Jurkat, Clone E6-1 (cell line): ENCODE measurements around the gene RAPGEF4.
"Not testable (repeated sequence)": the region's sequence is repeated elsewhere in the genome, so short reads cannot be mapped to it uniquely, and the experiment has no call there.

ENCODE experiments used
- DNase-seq: peaks from one replicate; pipeline ENCODE4 v3.0.0-alpha.2; 2011; ENCODE audit warnings: low read depth, low spot score
- H3K4me3 ChIP-seq: 2 replicates; pipeline ENCODE4 v1.5.1; 2011; ENCODE audit warnings: mild to moderate bottlenecking, low read length, control low read depth, moderate library complexity

Gene RAPGEF4

GRCh38 chr2:173034143-173034542 is 298.5 kb downstream of the RAPGEF4 start:
- no peak for DNase-seq
- no peak overlapping the region for H3K4me3 ChIP-seq

- DNase-seq = no peak
- H3K4me3 ChIP-seq = no peak overlapping the region
Measured at GRCh38 chr2:173037245-173038120, 301.8 kb downstream of the RAPGEF4 start.

GRCh38 chr2:173038257-173038656 is 302.6 kb downstream of the RAPGEF4 start:
- DNase-seq = not testable (repeated sequence)

GRCh38 chr2:173040729-173041128 is 305.1 kb downstream of the RAPGEF4 start:
- H3K4me3 ChIP-seq = no peak overlapping the region
- no peak for DNase-seq

More at GRCh38 chr2:173038257-173038656, 302.6 kb downstream of the RAPGEF4 start:
- H3K4me3 ChIP-seq = not testable (repeated sequence)

- DNase-seq = no peak
- H3K4me3 ChIP-seq = no peak overlapping the region
Measured at GRCh38 chr2:173043476-173043875, 307.8 kb downstream of the RAPGEF4 start.

GRCh38 chr2:173043897-173044519 is 308.4 kb downstream of the RAPGEF4 start:
- no peak for DNase-seq
- H3K4me3 ChIP-seq = no peak overlapping the region

- DNase-seq = no peak
Measured at GRCh38 chr2:173044686-173045085, 309.0 kb downstream of the RAPGEF4 start.

GRCh38 chr2:173045181-173045580 is 309.5 kb downstream of the RAPGEF4 start:
- H3K4me3 ChIP-seq = no peak overlapping the region
- no peak for DNase-seq

More at GRCh38 chr2:173044686-173045085, 309.0 kb downstream of the RAPGEF4 start:
- no peak overlapping the region for H3K4me3 ChIP-seq

GRCh38 chr2:173048522-173048896 is 312.9 kb downstream of the RAPGEF4 start:
- no peak for DNase-seq
- H3K4me3 ChIP-seq = no peak overlapping the region

GRCh38 chr2:173048897-173049661 is 313.4 kb downstream of the RAPGEF4 start:
- DNase-seq = no peak
- H3K4me3 ChIP-seq = no peak overlapping the region

- no peak for DNase-seq
- no peak overlapping the region for H3K4me3 ChIP-seq
Measured at GRCh38 chr2:173049831-173050230, 314.2 kb downstream of the RAPGEF4 start.

- H3K4me3 ChIP-seq = no peak overlapping the region
- DNase-seq = no peak
Measured at GRCh38 chr2:173050684-173051083, 315.0 kb downstream of the RAPGEF4 start.

GRCh38 chr2:173051463-173052215 is 316.0 kb downstream of the RAPGEF4 start:
- DNase-seq = no peak

GRCh38 chr2:173053043-173053699 is 317.5 kb downstream of the RAPGEF4 start:
- no peak for DNase-seq
- no peak overlapping the region for H3K4me3 ChIP-seq

More at GRCh38 chr2:173051463-173052215, 316.0 kb downstream of the RAPGEF4 start:
- H3K4me3 ChIP-seq = no peak overlapping the region

GRCh38 chr2:173054466-173054865 is 318.8 kb downstream of the RAPGEF4 start:
- H3K4me3 ChIP-seq = no peak overlapping the region
- no peak for DNase-seq

- no peak overlapping the region for H3K4me3 ChIP-seq
- DNase-seq = no peak
Measured at GRCh38 chr2:173056705-173057364, 321.2 kb downstream of the RAPGEF4 start.

GRCh38 chr2:173058097-173058496 is 322.5 kb downstream of the RAPGEF4 start:
- no peak overlapping the region for H3K4me3 ChIP-seq
- no peak for DNase-seq

GRCh38 chr2:173058673-173059072 is 323.0 kb downstream of the RAPGEF4 start:
- H3K4me3 ChIP-seq = no peak overlapping the region
- DNase-seq = peak; percentile 81
